GM21529 (cell line): ENCODE measurements around the gene HLA-C.
"Not testable (repeated sequence)": the region's sequence is repeated elsewhere in the genome, so short reads cannot be mapped to it uniquely, and the experiment has no call there.

Experiments
- ATAC-seq: cut with Tn5 transposase; IDR thresholded peaks from one replicate; pipeline ENCODE4 v1.9.1; 2021; ENCODE audit not compliant: unreplicated experiment

Gene HLA-C

DNA sequence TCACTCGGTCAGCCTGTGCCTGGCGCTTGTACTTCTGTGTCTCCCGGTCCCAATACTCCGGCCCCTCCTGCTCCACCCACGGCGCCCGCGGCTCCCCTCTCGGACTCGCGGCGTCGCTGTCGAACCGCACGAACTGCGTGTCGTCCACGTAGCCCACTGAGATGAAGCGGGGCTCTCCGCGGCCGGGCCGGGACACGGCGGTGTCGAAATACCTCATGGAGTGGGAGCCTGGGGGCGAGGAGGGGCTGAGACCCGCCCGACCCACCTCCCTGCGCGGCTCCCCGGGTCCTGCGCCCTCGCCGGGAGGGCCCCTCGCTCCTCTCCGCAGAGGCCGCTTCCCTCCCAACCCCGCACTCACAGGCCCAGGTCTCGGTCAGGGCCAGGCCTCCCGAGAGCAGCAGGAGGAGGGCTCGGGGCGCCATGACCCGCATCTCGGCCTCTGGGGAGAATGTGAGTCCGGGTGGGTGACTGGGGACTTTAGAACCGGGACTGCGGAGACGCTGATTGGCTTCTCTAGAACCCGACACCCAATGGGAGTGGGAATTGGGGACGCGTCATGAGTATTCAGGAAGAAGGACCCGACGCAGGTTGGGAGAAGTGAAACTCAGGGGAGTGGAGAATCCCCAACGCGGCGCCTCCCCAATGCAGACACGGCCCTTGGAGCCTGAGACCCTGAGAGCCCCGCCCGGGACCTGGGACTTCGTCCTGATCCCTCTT lies at the start of gene HLA-C:
TSS of gene HLA-C (minus strand) at position 452 of the 717 bp plus-strand sequence. CDS start at position 431, 21 bp downstream.
- ATAC-seq: peak; percentile 88

DNA sequence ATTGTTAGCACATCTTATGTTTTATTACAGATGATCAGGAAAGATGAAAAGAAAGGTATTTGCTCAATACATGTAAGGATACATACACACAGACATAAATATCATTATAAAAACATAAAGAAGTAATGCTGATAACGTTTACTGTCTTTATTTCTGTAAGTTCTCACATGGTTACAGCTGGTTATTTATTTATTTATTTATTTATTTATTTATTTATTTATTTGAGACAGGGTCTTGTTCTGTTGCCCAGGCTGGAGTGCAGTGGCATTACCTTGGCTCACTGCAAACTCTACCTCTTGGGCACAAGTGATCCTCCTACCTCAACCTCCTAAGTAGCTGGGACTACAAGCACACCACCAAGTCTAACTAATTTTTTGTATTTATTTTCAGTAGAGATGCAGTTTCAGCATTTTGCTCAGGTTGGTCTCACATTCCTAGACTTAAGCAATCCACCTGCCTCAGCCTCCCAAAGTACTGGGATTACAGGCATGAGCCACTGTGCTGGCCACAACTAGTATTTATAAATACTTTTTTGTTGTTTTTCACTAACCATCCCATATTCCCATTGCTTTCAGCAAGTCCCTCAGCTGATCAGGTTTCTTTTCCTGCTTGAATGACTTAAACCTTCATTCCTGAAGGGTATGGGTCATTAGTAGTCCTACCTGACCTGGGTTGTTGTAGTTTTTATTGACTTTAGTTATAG lies 49.3 kb upstream of the HLA-C start:
- ATAC-seq: no peak

DNA sequence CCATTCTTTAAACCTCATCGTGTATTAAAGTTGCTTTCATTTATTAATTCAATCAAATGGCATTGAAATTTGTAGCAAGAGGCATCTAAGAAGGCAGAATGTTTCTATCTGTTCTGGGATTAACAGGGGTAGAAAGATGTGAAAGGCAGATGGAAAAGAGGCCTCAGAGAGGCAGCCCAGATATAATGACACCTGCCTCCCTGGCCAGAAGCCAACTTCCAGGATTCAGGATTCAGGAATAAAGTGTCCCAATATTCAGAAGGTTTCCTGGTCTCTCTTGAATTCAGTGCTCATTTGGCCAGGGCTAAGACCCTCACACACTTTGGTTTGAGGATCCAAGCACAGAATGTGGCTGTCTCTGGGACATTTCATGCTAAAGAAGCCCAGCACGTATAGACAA lies 45.1 kb upstream of the HLA-C start:
- ATAC-seq: no peak

DNA sequence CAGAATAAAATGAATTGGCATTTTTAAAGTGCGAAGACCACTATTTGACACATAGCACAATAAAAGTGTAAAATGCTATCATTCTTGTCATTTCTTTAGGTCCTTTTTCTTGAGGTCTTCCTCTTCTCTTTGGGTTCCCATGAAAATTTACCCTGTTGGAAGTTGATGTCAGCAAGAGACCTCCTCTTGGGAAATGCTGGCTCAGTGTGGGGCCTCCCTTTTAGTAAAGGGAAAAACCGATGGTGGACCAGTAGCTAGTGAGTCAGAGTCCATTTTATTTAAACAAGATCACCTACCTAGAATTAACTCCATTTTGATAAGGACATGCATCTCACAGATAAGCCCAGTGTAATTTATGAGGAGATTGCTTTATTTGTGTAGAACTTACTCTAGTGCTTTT lies 37.7 kb upstream of the HLA-C start:
- ATAC-seq: no peak

DNA sequence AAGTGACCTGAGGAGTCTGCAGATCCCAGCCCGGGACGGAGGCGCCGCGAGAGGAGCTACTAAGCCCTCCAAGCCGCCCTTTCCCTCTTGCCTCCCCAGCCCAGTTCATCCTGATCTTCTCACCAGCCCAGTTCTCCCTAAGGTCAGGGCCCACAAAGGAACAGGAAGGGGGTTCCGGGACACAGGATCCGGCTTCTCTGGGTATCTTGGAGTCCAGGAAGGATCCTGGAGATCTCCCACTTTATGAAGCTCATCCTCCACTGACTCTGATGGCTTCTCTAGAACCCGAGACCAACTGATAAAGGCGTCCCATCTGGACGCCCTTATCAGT lies 36.9 kb upstream of the HLA-C start:
- ATAC-seq: no peak

DNA sequence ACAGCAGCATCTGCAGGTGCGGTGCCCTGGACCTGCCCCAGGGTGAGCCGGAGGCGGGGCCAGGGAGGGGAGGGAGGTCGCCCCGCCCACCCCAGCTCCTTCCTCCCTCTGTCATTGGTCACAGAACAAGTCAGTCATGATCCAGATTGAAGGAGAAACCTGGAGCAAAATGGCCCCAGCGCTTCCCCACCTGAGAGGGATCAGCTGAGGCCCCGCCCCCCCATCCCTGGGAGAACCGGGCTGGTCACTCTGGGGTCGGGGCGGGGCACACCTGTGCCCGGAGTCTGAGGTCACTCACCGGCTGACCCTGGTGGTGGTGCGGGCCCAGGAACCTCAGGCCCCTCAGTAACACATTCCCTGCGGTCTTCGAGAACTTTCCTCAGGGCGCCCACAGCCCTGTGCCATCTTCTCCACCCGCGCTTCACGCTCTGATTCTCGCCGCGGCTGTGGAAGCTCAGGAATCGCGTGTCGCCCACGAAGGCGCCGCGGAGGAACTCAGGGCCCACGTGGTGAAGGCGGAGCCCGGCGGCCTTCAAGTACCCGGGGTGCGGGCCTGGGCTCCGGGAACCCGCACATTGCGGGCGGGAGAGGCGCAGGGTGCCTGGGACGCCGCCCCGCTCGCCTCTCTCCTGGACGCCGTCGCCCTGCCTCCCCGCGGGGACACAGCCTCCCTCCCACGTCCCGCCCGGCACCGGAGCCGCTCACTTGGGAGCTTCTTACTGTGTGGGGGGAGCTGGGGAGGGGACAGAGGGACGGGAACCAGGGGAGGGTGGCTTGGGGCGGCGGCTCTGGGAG lies 36.4 kb upstream of the HLA-C start:
- no peak for ATAC-seq

DNA sequence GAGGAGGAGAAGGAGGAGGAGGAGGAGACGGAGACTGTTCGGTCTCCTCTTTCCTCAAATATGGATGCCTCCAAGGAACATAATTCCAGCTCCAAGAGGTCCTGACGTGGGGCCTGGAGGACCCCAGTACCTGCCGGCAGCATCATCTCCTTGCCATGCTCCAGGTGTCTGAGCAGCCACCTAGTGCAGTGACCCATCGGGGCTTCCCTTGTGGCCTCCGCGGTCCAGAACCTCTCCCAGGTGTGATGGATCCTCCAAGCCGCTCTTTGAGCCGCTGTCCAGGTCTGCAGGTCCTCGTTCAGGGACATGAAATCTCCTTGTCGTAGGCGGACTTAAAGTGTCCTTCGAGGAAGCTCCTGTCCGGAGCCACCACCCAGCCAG lies 35.8 kb upstream of the HLA-C start:
- ATAC-seq: no peak

DNA sequence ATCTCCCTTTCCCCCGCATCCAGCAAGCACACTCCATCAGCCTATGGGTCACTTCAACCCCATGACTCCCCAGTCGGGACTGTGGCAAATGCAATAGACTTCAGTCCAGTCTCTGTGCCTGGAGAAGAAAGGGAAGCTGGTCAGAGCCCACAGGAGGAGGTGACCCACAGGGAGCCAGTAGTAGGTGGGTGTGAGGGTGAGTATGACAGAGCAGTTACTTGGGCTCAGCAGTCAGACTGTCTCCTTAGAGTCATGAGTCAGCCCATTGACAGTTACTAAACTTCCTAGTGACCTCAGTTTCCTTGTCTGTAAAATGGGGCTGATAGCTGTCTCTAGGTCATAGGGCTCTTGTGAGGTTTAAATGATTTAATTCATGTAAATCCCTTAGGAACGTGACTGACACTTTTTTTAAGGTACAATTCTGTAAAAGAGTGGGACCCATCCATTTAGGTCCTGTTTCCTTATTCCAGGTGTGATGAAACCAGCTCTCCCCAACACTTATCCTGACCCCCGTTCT lies 33.9 kb upstream of the HLA-C start:
- ATAC-seq: no peak

DNA sequence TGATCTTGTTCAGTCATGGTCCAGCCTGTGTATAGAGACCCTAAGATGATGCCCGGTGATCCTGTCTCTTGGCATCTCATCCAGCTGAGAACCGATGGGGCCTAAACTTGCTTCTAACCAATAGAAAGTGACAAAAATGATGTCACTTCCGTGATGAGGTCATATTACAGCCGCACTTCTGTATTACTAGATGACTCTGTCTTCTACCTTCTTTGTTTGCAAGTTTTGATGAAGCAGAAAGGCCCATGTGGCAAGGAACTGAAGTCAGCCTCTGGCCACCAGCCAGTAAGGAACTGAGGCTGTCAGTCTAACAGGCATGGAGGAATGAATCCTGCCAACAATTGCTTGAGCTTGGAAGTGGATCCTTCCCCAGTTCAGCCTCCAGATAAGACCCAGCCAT lies 32.8 kb upstream of the HLA-C start:
- no peak for ATAC-seq

DNA sequence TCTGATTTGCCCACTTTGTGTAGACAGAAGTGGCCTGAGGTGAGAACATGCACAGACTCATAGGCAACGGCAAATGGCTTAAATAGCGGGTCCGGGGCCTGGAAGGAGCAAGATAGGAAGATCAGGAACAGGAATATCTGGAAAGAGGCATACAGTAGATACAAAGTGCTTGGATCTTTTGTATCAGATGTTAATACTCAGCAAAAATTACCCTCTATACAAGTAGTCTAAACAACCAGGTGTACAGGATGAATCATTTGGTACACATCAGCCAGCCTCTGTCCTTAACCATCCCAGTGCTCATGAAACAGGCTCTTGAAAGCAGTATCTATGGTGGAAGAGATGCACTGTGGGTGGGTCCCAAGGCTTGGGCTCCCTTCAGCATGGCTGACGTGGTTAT lies 28.9 kb upstream of the HLA-C start:
- no peak for ATAC-seq

DNA sequence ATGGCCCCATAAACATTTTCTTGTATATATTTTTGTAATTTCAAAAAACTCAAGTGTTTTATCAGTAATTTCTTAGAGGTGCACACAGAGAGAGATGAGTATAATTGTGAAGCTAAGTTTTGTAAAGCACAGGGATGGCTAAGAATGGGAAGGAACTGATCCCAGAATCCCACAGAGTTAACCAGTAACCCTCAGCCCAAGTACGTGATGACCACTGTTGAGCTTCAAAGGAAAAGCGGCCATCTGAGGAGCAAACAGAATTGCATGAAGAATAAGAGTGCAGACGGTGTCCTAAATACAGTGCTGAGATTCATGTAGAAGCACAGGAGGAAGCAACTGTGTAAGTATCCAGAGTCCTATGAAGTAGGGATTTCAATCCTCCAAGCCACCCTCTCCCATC lies 28.1 kb upstream of the HLA-C start:
- ATAC-seq: no peak

DNA sequence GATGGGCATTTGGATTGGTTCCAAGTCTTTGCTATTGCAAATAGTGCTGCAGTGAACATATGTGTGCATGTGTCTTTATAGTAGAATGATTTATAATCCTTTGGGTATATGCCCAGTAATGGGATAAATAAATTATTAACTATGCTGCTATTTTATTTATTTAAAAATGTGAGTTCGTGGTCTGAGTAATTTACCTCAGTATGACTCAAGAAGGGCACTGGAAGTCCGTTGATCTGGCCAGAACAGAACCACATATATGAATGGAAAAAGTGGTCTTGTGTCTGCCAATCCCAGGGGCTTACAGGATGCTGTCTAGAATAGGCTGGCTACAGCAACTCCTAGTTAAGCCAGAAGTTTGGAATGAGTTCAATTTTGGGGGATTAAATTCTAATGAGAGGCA lies 27.6 kb upstream of the HLA-C start:
- no peak for ATAC-seq

DNA sequence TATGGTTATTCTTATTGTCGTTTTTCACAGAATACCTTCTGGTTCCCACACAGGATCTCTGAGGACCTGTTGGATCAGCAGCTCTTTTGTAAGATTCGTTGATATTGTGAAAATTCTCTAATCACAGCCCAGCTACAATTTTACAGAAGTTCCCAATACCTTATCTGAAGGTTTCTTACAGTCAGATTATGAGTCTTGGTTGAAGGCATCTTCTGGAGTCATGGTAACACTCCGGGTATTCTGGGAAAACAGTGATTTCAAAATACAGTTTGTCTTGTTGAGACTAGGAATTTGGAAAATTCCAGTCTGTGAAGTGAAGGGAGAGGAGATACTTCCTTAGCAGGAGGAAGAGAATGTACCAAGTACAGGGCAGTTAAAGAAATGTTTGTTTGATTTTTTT lies 22.2 kb upstream of the HLA-C start:
- no peak for ATAC-seq

DNA sequence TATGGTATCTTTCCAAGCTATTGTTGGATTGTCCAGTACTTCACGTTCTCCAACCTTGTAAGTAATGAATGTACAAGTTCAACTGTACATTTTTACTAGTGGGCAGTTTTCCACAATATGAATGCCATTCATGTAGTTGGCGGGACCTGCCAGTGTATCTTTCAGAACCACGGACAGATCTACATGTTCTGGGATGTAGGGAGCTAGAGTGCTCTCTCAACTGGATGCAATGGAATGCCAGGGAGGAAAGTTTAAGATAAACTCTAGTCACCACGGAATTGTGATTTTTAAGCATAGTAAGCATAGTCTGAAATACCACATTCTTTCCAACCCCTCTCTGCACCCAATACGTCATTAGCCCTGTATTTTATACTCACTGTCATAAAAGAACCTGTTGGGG lies 21.5 kb upstream of the HLA-C start:
- no peak for ATAC-seq

DNA sequence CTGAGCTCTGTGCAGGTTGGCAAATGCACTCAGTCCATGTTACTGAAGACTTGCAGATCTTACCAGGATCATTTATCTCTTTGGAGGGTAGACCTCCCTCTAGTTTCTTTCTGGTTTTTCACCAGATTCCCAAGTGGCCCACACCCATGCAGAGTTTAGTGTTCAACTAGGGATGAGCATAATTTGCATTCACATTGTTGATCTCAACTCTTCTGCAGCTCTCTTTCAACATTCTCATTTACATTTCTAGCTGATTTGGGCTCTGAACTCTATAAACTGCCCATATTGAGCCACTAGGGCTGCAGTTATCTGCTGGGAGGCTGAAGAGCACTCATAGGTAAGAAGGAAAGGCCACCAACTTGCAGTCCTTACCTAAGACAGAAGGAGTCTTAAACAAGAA lies 17.9 kb upstream of the HLA-C start:
- ATAC-seq: no peak

DNA sequence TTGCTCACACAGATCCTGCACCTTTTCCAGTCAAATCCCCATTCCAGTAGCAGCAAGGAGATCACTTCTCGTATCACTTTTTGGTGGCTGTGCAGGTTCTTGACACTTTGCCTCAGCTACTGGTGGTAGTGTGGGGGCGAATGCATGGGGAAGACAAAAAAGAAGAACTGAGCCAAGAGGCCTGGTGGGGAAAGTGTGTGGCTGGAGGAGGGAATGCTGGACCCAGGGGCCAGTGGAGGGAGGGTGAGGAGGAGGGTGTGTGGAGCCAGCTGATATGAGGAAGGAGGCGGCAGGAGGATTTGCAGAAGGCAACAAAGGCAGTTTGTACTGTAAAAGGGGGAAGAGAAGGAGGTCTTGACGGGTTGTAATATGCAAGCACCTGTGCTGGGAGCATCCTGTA lies 15.7 kb upstream of the HLA-C start:
- ATAC-seq: no peak

DNA sequence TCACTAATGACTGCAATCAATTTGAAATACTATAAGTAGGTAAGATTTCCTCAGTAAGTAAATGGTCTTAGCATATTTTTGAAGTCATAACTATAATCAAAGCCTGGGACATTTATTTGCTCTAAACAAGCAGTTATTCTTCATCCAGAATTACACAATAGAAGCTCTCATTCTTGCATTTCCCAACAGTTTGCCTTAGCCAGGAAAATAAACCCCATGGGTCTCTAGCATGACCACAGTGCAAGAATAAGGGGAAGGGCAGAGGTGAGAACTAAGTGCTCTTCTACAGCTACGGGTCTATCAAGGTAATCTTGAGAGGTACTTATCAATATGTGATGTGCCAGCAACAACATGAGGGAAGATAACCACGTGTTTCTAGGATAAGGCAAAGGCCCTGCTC lies 14.1 kb upstream of the HLA-C start:
- ATAC-seq: no peak

DNA sequence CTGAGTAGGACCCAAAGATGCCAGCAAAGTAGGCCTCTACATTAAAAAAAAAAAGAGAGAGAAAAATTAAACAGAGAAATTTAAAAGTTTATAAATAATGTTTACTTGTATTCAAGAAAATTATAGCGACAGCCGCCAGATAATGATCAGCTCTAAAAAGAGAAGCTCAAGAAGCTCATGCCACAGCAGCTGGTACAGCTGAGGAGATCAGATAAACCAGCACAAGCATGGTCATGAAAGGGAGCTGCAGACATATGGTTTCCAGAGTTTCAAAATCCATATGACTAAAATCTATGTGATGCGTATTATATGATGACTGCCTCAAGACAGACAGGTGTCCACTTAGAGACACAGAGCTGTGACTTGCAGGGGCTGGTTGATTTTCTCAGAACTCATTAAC lies 13.6 kb upstream of the HLA-C start:
- ATAC-seq: no peak

DNA sequence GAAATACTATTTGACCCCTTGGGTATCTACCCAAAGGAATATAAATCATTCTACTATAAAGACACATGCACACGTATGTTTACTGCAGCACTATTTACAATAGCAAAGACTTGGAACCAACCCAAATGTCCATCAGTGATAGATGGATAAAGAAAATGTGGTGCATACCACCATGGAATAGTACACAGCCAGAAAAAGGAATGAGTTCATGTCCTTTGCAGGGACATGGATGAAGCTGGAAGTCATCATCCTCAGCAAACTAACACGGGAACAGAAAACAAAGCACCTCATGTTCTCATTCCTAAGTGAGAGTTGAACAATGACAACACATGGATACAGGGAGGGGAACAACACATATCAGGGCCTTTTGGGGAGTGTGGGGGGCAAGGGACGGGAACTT lies 7.8 kb upstream of the HLA-C start:
- ATAC-seq: not testable (repeated sequence)

DNA sequence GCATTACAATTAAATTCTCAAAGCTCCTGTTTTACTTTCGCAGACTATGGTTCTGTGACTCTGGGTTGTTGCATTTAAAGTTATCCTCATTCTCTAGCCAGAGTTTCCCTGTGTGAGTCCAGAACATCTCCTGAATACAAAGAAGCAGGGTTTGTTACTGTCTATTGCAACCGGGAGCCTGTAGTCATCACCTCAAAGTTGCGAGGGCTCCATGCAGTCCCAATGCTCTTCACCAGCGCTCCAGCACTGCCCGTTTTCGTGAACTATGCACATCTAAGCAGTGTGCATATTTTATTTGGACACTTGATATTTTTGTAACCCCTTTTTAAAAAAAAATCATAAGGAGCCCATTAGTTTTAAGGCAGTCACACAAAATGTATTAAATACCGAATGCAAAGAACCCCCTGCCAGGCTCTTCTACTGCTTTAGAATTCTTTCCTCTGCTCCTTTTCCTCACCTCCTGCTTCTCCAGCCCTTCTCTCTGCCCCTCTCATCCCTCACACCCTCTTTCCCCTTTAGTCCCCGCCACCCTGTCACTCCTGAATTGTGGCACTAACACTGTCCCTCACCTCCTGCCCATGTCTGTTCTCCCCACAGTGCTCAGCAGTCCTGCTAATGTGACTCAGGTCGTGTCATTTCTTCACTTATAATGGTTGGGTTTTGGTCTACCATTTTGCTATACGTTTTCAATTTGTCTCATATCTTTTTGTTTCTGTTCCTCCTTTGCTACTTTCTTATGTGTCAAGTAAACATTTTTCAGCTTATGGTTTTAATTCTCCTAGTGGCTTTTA lies 1.1 kb upstream of the HLA-C start:
- ATAC-seq: no peak

DNA sequence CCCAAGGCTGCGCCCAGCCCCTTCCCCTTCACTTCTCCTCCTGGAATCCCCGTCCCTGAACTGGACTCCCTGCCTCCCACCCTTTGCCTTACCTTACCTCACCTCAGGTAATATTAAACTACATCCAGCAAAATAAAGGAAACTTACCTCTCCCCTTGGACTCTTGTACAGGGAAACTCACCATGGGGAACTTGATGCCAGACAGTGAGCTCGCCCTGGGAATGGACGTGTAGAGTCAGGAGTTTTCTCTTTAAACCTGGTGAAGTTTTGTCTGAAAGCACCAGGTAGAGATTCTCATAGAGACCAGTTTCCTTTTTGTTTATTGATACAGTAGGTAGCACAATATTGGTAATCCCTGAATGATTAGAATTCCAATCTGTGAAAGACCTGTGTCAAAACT lies 544 bp upstream of the HLA-C start:
- no peak for ATAC-seq
